Measurements from ENCODE around the gene ARHGDIG.

DNA sequence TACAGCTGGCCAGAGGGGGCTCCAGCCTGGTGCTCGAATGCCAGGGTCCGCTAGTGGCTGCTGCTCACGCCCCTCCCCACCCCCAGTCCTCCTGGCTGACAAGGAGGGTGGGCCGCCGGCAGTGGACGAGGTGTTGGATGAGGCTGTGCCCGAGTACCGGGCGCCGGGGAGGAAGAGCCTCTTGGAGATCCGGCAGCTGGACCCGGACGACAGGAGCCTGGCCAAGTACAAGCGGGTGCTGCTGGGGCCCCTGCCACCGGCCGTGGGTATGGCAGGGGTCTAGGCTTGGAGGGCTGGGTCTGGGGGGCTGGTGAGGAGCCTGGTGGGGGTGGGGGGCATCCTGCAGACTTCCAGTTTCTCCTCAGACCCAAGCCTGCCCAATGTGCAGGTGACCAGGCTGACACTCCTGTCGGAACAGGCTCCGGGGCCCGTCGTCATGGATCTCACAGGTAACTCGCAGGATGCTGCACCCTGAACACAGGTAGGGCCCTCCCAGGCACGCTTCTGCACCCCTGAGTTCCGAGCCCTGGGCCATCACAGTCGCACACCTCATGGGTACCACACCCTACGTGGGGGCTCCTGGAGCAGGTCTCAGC, 1.4 kb downstream of the ARHGDIG start:
- TF ChIP-seq POLR2A (IDR thresholded peaks at IDR 0.05): no peak
- TF ChIP-seq, protein P1, sequence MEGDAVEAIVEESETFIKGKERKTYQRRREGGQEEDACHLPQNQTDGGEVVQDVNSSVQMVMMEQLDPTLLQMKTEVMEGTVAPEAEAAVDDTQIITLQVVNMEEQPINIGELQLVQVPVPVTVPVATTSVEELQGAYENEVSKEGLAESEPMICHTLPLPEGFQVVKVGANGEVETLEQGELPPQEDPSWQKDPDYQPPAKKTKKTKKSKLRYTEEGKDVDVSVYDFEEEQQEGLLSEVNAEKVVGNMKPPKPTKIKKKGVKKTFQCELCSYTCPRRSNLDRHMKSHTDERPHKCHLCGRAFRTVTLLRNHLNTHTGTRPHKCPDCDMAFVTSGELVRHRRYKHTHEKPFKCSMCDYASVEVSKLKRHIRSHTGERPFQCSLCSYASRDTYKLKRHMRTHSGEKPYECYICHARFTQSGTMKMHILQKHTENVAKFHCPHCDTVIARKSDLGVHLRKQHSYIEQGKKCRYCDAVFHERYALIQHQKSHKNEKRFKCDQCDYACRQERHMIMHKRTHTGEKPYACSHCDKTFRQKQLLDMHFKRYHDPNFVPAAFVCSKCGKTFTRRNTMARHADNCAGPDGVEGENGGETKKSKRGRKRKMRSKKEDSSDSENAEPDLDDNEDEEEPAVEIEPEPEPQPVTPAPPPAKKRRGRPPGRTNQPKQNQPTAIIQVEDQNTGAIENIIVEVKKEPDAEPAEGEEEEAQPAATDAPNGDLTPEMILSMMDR (IDR thresholded peaks at IDR 0.05): no peak
